ENCODE measurements around the gene PRPF6. TPM values are rescaled to one million over a fixed set of nuclear protein-coding genes. Genes with fewer than 3 reads are reported as not detected.

The PRPF6 gene
- total and polyA plus RNA-seq, 2 of the 13 experiments (the other 11 are each of a cell fraction or from before 2014, with no cell fraction given): 63.7 to 101 TPM

- TF ChIP-seq E2F2 (CRISPR knock-in tag; IDR thresholded peaks at IDR 0.05; ENCODE audit: borderline replicate concordance) (peak; percentile 97; the same call in 1 of the 2 replicates), SKI (IDR thresholded peaks at IDR 0.05; ENCODE audit: partially characterized antibody) (no peak), NR3C1 (CRISPR knock-in tag; IDR thresholded peaks at IDR 0.05) (no peak), PLRG1 (conservative IDR thresholded peaks at IDR 0.05) (no peak), ATF2 (CRISPR knock-in tag; IDR thresholded peaks at IDR 0.05) (peak; percentile 92), ZFAT (CRISPR knock-in tag; conservative IDR thresholded peaks at IDR 0.05) (no peak), ATF6 (CRISPR knock-in tag; conservative IDR thresholded peaks at IDR 0.05) (no peak), MYPOP (CRISPR knock-in tag; IDR thresholded peaks at IDR 0.05) (peak; percentile 84; the same call in 1 of the 2 replicates), CHCHD3 (CRISPR knock-in tag; IDR thresholded peaks at IDR 0.05) (peak; percentile 75), ZNF550 (CRISPR knock-in tag; IDR thresholded peaks at IDR 0.05; ENCODE audit: borderline replicate concordance) (peak; percentile 97), ZSCAN22 (CRISPR knock-in tag; IDR thresholded peaks at IDR 0.05) (no peak; the same call in 1 of the 2 replicates), ZBTB10 (CRISPR knock-in tag; IDR thresholded peaks at IDR 0.05; ENCODE audit: borderline replicate concordance) (peak; percentile 89), PAWR (CRISPR knock-in tag; IDR thresholded peaks at IDR 0.05; ENCODE audit: borderline replicate concordance) (peak; percentile 96), CC2D1A (CRISPR knock-in tag; IDR thresholded peaks at IDR 0.05) (no peak), MAX (IDR thresholded peaks at IDR 0.05) (peak; percentile 89), ZBTB14 (CRISPR knock-in tag; IDR thresholded peaks at IDR 0.05) (peak; percentile 93), RORA (CRISPR knock-in tag; IDR thresholded peaks at IDR 0.05) (no peak), MXD3 (CRISPR knock-in tag; IDR thresholded peaks at IDR 0.05) (peak; percentile 92; the same call in 1 of the 2 replicates)
These were observed 81.9 kb downstream of the PRPF6 start, which contains the start of gene TCEA2 (continued) for GRCh38 chr20:64062596-64063388.

Measured in HepG2 (cell line).